Sigmoid colon (tissue), 4 donors: ENCODE measurements around the gene ALB.
"Not testable (repeated sequence)": the region's sequence is repeated elsewhere in the genome, so short reads cannot be mapped to it uniquely, and the experiment has no call there.

ENCODE experiments used
- POLR2A ChIP-seq, 2 donors: fragments of 450-650 bp; IDR thresholded peaks; one replicate each; pipeline ENCODE4 v1.6.1; 2016; ENCODE audit warnings: antibody characterized with exemption in 2 of 2, mild to moderate bottlenecking in 2 of 2, moderate library complexity in 2 of 2
- POLR2AphosphoS5 ChIP-seq, 4 donors: sonication (generic); formaldehyde crosslinking; IDR thresholded peaks; one replicate each; pipeline ENCODE4 v1.6.1; 2017; ENCODE audit warnings: antibody characterized with exemption in 4 of 4
- TF ChIP-seq, protein P1 (sequence below), 4 experiments: fragments of 450-650 bp in 3 of 4; fragments of 200-600 bp in 1 of 4; IDR thresholded peaks; one replicate each; pipeline ENCODE4 v1.5.1; 2016 to 2019; ENCODE audit warnings: antibody characterized with exemption in 4 of 4, mild to moderate bottlenecking in 3 of 4, moderate library complexity in 2 of 4

DNA sequence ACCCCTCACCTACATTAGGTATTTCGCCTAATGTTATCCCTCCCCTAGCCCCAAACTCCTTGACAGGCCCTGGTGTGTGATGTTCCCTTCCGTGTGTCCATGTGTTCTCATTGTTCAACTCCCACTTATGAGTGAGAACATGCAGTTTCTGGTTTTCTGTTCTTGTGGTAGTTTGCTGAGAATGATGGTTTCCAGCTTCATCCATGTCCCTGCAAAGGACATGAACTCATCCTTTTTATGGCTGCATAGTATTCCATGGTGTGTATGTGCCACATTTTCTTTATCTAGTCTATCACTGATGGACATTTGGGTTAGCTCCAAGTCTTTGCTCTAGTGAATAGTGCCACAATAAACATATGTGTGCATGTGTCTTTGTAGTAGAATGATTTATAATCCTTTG, 14.4 kb upstream of the ALB start:
- TF ChIP-seq POLR2AphosphoS5, POLR2A (IDR thresholded peaks at IDR 0.05): not testable (repeated sequence)
- TF ChIP-seq, protein P1, sequence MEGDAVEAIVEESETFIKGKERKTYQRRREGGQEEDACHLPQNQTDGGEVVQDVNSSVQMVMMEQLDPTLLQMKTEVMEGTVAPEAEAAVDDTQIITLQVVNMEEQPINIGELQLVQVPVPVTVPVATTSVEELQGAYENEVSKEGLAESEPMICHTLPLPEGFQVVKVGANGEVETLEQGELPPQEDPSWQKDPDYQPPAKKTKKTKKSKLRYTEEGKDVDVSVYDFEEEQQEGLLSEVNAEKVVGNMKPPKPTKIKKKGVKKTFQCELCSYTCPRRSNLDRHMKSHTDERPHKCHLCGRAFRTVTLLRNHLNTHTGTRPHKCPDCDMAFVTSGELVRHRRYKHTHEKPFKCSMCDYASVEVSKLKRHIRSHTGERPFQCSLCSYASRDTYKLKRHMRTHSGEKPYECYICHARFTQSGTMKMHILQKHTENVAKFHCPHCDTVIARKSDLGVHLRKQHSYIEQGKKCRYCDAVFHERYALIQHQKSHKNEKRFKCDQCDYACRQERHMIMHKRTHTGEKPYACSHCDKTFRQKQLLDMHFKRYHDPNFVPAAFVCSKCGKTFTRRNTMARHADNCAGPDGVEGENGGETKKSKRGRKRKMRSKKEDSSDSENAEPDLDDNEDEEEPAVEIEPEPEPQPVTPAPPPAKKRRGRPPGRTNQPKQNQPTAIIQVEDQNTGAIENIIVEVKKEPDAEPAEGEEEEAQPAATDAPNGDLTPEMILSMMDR (IDR thresholded peaks at IDR 0.05) = not testable (repeated sequence)
